Endometrial microvascular endothelial cells (primary cell): ENCODE data around the gene CLSTN2. TPM values are rescaled to one million over a fixed set of nuclear protein-coding genes. Genes with fewer than 3 reads are reported as not detected.

Experiments used
- in situ Hi-C: cut with HindIII; loops from 2 replicates; pipeline ENCODE4 v1.10.0; 2017; ENCODE audit warnings: low sequenced_read_pairs, low pct_unique_long_range_greater_than_20kb; ENCODE audit errors: inconsistent ontology term
- total RNA-seq: library from RNA; depleted of rRNA; stranded (reverse); fragments of >200 nt; gene quantifications from one replicate; pipeline ENCODE4 v1.2.3, GENCODE V29; 2015; ENCODE audit errors: inconsistent ontology term

CLSTN2 gene
- total RNA-seq, 1 donor from 2014 or later = not detected

- in situ Hi-C loops = no loop called here
These were observed 143.4 kb downstream of the CLSTN2 start for GRCh38 chr3:140078343-140078742.

GRCh38 chr3:140078940-140079339 lies 144.0 kb downstream of the CLSTN2 start:
- in situ Hi-C loops = no loop called here

GRCh38 chr3:140081887-140082286 lies 146.9 kb downstream of the CLSTN2 start:
- in situ Hi-C loops = no loop called here

- in situ Hi-C loops = no loop called here
These were observed 150.0 kb downstream of the CLSTN2 start for GRCh38 chr3:140085001-140085400.

- in situ Hi-C loops = no loop called here
These were observed 151.7 kb downstream of the CLSTN2 start for GRCh38 chr3:140086642-140087041.

GRCh38 chr3:140088058-140088457 lies 153.1 kb downstream of the CLSTN2 start:
- in situ Hi-C loops = no loop called here

GRCh38 chr3:140088513-140088912 lies 153.5 kb downstream of the CLSTN2 start:
- in situ Hi-C loops = no loop called here

- in situ Hi-C loops = no loop called here
These were observed 154.6 kb downstream of the CLSTN2 start for GRCh38 chr3:140089403-140090072.

GRCh38 chr3:140091143-140091542 lies 156.2 kb downstream of the CLSTN2 start:
- in situ Hi-C loops = no loop called here

GRCh38 chr3:140092848-140093536 lies 158.0 kb downstream of the CLSTN2 start:
- in situ Hi-C loops = no loop called here

GRCh38 chr3:140093742-140094141 lies 158.8 kb downstream of the CLSTN2 start:
- in situ Hi-C loops = no loop called here

GRCh38 chr3:140094487-140094886 lies 159.5 kb downstream of the CLSTN2 start:
- in situ Hi-C loops = no loop called here

- in situ Hi-C loops = no loop called here
These were observed 161.1 kb downstream of the CLSTN2 start for GRCh38 chr3:140096037-140096436.

- in situ Hi-C loops = no loop called here
These were observed 163.1 kb downstream of the CLSTN2 start for GRCh38 chr3:140097874-140098635.

GRCh38 chr3:140100479-140100878 lies 165.5 kb downstream of the CLSTN2 start:
- in situ Hi-C loops = no loop called here

- in situ Hi-C loops = no loop called here
These were observed 168.2 kb downstream of the CLSTN2 start for GRCh38 chr3:140103166-140103565.

GRCh38 chr3:140103986-140104645 lies 169.1 kb downstream of the CLSTN2 start:
- in situ Hi-C loops = no loop called here

GRCh38 chr3:140113996-140114788 lies 179.2 kb downstream of the CLSTN2 start:
- in situ Hi-C loops = no loop called here

GRCh38 chr3:140114789-140115080 lies 179.8 kb downstream of the CLSTN2 start:
- in situ Hi-C loops = no loop called here
